ENCODE data around the gene ZNF273.
"Not testable (repeated sequence)": the region's sequence is repeated elsewhere in the genome, so short reads cannot be mapped to it uniquely, and the experiment has no call there.

Gene ZNF273

DNA sequence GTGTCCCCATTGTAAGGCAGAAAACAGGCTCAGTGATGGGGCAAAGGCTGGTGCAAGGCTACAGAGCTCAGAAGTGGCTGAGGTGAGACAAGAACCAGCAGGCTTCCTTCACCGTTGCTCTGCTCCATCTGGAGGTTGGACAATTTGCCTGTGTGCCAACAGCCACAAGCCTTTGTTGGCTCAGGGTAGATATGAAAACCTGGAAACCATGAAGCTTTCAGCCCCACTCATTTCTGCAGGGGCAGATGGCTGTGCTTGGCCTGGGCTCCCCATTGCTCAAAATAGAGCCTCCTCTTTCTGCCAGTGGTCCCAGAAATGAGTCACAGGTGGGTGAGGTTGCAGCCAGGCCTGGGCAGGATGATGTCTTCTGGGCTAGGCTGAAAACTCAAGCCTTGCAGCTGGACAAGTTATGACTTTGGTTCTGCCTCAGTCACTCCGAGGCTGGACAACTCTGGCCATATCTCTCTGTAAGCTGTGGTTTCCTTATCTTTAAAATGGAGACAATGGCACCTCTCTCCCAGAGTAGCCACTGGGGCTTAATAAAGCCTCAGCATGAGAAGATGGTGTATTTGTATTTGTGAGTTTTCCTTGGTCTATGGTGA is 12.2 kb upstream of the ZNF273 start:
- H3K4me3 ChIP-seq (ENCODE audit: low read length), result no peak overlapping the region
- TF ChIP-seq ZNF274 (IDR thresholded peaks at IDR 0.05; ENCODE audit: low read depth, low read length), result no peak

DNA sequence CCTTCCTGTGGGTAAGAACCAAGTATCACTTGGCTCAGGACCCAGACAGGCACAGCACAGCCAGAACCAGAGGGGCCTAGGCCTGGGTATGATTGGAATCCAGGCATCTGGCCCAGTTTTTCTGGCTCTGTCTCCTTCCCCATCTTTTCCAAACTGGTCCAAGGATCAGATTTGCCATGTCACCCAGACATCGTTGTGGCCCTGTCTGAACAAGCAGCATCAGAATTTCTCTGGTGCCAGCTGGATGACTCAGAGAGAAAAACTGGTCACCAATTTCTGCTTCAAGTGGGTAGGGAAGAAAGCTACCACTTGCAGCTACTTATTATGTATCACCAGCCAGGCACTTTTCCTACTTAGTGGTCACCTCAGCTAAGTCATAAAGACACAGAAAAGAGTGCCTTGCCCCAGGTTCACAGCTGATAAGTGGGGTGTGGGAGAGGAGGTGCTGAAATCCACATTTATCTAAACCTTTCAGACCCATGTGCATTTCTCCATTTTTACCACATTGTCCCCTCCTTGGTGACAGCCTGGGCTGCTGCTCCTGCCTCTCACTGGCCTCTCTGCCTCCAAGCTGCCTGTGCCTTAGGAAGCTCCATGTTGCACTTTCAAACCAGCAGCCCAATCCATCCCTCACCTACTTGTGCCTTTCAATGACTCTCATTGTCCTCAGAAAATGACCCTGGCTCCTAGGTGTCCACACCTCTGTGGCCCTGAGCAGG is 11.6 kb upstream of the ZNF273 start:
- H3K4me3 ChIP-seq (ENCODE audit: low read length), result not testable (repeated sequence)

DNA sequence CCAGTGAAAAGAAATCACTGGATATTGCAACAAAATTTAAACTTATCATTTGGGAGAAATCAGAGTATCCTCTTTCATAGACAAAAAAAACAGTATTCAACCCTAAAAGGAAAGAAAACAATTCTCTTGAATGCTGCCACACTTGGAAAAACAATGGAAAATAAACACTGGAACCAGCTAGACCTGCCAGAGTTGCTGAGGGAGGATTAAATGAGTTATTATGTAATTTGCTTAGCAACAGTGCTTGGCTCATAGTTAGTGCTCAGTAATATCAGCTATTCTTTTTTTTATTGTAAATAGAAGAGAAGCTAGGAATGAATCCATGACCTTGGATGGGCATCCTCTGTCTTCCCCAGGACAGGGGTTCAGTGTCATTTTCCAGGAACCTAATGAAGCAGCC is 11.0 kb upstream of the ZNF273 start:
- no peak for TF ChIP-seq ZNF274 (IDR thresholded peaks at IDR 0.05; ENCODE audit: low read depth, low read length)
- no peak overlapping the region for H3K4me3 ChIP-seq (ENCODE audit: low read length)

DNA sequence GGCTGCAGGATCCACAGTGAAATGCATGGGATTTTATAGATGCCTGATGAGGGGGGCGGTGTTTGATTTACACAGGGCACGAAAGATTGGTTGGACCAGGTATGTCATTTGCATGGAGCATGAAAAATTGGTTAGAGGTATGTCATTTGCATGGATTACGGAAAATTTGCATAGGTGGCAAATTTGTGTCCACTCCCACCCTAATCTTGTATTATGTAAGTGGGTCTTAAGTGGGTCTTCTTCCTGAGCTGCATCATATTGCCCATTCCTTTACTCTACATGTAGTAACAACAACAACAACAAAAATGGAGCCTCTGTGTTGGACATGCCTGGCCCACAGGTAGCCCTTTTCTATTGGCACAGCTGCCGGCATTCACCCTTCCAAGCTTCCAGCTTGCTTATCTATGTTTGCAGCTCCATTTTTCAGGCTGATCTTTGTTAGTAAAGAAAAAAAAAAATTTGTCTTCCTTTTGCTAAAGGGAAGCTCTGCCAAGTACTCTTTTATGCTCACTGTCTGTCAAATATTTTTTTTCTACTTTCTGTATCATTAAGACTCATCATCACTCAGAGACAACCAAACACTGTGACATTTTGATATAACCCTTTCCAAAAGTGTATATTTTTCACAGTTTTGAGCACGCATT is 10.3 kb upstream of the ZNF273 start:
- no peak for TF ChIP-seq ZNF274 (IDR thresholded peaks at IDR 0.05; ENCODE audit: low read depth, low read length)
- no peak overlapping the region for H3K4me3 ChIP-seq (ENCODE audit: low read length)

DNA sequence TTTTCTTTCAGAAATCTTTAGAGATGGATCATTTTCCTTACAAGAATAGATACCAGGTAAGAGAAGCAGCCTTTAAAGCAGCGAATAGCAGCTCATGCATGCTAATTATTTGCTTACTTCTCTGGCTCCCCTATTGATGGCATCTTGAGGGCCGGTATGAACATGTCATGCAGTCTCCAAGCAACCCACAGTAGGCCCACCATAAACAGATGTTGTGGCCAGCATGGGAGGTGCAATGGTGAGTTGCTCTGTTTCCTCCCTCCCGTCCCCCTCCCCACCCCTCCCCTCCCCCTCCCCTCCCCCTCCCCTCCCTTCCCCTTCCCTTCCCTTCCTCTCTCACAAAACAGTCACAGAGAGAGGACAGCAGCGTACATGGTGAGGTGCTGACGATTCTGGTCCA is 9.7 kb upstream of the ZNF273 start:
- TF ChIP-seq ZNF274 (IDR thresholded peaks at IDR 0.05; ENCODE audit: low read depth, low read length), result no peak
- H3K4me3 ChIP-seq (ENCODE audit: low read length), result no peak overlapping the region

DNA sequence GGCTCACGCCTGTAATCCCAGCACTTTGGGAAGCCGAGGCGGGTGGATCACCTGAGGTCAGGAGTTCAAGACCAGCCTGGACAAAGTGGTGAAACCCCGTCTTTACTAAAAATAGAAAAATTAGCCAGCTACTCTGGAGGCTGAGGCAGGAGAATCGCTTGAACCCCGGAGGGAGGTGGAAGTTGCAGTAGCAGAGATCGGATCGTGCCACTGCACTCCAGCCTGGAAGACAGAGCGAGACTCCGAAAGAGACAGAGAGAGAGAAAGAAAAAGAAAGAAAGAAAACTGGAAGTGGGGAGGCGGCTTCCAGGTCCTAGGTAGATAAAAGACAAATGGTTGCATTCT is 640 bp upstream of the ZNF273 start:
- peak overlapping the region; percentile 43; the same call in 1 of the 2 replicates for H3K4me3 ChIP-seq (ENCODE audit: low read length)

DNA sequence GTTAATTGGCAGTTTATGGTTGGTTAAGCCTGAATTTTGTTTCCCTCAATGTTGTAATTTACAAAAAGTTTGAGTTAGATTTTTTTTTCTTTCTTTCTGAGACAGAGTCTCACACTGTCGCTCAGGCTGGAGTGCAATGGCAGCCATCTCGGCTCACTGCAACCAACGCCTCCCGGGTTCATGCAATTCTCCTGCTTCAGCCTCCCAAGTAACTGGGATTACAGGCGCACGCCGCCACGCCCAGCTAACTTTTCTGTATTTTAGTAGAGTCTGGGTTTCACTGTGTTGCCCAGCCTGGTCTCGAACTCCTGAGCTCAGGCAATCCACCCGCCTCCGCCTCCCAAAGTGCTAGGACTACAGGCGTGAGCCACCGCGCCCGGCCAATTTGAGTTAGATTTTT is 935 bp downstream of the ZNF273 start:
- H3K4me3 ChIP-seq (ENCODE audit: low read length), result peak overlapping the region; percentile 73
- no peak for TF ChIP-seq ZNF274 (IDR thresholded peaks at IDR 0.05; ENCODE audit: low read depth, low read length)

DNA sequence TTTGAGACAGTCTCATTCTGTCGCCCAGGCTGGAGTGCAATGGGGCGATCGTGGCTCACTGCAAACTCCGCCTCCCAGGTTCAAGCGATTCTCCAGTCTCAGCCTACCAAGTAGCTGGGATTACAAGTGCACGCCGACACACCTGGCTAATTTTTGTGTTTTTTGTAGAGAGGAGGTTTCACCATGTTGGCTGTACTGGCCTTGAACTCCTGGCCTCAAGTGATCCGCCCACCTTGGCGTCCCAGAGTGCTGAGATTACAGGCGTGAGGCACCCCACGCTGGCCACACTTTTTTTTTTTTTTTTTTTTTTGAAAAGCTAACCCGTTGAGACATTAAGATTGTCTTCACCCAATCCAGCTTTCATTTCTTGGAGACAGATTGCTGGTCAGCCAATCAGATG is 2.1 kb downstream of the ZNF273 start:
- no peak overlapping the region for H3K4me3 ChIP-seq (ENCODE audit: low read length)
- TF ChIP-seq ZNF274 (IDR thresholded peaks at IDR 0.05; ENCODE audit: low read depth, low read length), result no peak

DNA sequence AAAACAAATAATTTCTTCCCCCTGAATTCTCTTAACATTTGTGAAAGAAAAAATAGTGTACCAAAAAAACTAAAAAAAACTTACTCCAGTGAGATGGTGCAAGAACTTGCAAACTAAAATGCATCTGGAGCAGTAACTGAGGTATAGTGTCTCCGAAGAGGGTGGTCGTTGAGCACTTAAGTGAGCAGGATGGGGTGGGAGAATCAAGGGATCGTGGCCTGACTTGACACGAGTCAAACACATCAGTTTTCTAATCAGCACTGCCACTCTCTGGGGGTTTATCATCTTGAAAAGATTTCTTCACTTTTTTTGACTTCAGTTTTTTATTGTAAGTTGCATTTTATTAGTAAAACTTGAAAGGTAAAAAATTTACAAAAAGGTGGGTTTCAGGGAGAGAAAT is 2.5 kb downstream of the ZNF273 start:
- no peak for TF ChIP-seq ZNF274 (IDR thresholded peaks at IDR 0.05; ENCODE audit: low read depth, low read length)

DNA sequence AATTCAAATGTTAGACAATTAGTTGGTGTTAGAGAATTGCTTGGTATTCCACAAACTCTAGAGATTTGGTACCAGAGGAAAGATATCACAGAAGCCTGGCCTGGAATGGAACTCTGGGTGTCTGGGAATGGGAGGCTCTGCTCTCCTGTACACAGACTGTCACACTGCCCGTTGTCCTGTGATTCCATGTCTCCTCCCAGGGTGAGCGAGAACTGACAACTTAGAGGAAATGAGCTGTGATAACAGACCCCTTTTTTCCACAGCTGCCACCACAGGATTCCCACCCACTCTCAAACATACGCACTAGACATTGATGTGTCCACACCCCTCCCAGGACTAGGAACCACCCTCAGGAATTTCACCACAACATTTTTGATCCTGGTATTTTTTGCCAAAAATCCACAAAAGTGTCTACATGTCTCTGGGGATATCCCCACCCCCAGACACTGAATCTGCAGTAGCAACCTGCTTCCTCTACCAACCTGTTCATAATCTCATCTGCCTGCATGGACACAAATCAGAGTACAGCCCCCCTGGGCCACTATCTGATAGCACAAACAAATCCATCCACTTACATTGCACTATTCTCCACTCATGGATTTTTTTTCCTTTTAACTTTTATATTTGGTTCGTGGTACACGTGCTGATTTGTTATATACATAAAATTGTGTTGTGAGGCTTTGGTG is 4.7 kb downstream of the ZNF273 start:
- H3K4me3 ChIP-seq (ENCODE audit: low read length), result no peak overlapping the region

More for the DNA sequence above, 2.5 kb downstream of the ZNF273 start:
- no peak overlapping the region for H3K4me3 ChIP-seq (ENCODE audit: low read length)

DNA sequence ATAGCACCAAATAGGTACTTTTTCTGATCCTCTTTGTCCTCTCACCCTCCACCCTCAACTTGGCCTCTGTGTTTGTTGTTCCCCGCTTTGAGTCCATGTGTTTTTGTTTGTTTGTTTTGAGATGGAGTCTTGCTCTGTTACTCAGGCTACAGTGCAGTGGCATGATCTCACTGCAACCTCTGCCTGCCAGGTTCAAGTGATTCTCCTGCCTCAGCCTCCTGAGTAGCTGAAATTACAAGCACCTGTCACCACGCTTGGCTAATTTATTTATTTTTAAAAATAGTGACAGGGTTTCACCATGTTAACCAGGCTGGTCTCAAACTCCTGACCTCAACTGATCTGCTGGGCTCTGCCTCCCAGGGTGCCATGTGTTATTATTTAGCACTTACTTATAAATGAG is 5.3 kb downstream of the ZNF273 start:
- no peak for TF ChIP-seq ZNF274 (IDR thresholded peaks at IDR 0.05; ENCODE audit: low read depth, low read length)
- no peak overlapping the region for H3K4me3 ChIP-seq (ENCODE audit: low read length)

More for the DNA sequence above, 4.7 kb downstream of the ZNF273 start:
- no peak for TF ChIP-seq ZNF274 (IDR thresholded peaks at IDR 0.05; ENCODE audit: low read depth, low read length)

DNA sequence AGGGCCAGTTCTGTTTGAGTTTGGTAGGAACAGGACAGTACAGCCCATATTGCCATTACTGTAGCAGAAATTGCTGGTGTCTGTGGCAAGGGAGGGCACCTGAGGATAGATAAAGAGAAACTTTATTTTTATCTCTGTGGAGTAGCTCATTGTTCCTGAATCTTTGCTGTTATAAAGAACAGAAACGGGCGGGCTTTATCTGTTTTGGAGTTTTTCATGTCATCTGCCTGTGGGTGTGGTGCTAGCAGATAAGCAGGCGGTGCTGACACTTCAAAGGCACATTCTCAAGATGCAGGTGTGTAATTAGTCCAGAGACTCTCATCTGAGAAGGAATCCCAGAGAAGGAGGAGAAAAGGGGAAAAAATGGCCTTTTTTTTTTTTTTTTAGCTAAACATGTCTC is 11.5 kb downstream of the ZNF273 start:
- TF ChIP-seq ZNF274 (IDR thresholded peaks at IDR 0.05; ENCODE audit: low read depth, low read length), result no peak
- no peak overlapping the region for H3K4me3 ChIP-seq (ENCODE audit: low read length)

DNA sequence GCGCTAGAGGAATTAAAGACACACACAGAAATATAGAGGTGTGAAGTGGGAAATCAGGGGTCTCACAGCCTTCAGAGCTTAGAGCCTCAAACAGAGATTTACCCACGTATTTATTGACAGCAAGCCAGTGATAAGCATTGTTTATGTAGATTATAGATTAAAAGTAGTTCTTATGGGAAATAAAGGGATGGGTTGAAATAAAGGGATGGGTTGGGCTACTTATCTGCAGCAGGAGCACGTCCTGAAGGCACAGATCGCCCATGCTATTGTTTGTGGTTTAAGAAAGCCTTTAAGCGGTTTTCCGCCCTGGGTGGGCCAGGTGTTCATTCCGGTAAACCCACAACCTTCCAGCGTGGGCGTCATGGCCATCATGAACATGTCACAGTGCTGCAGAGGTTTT is 12.2 kb downstream of the ZNF273 start:
- H3K4me3 ChIP-seq (ENCODE audit: low read length), result not testable (repeated sequence)

DNA sequence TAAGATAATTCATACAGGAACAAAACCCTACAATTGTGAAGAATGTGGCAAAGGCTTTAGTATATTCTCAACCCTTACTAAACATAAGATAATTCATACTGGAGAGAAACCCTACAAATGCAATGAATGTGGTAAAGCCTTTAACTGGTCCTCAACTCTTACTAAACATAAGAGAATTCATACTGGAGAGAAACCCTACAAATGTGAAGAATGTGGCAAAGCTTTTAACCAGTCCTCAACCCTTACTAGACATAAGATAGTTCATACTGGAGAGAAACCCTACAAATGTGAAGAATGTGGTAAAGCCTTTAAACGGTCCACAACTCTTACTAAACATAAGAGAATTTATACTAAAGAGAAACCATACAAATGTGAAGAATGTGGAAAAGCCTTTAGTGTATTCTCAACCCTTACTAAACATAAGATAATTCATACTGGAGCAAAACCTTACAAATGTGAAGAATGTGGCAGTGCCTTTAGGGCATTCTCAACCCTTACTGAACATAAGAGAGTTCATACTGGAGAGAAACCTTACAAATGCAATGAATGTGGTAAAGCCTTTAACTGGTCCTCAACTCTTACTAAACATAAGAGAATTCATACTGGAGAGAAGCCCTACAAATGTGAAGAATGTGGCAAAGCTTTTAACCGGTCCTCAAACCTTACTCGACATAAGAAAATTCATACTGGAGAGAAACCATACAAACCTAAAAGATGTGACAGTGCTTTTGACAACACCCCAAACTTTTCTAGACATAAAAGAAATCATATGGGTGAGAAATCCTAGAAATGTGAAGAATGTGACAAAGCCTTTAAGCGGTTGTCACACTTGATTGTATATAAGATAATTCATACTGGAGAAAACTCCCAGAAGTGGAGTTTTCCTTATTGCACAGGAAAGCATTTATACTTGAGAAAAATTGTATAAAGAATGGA is 25.4 kb downstream of the ZNF273 start:
- not testable (repeated sequence) for H3K4me3 ChIP-seq (ENCODE audit: low read length)
